Central memory CD8-positive, alpha-beta T cell (primary cell): ENCODE measurements around the gene FBN3.

ENCODE experiments used
- ATAC-seq: fragments of 150-1000 bp; cut with Tn5 transposase; replicated peaks from 2 replicates; pipeline ENCODE4 v1.10.0; 2022; ENCODE audit warnings: mild to moderate bottlenecking, moderate FRiP score, moderate number of reproducible peaks; ENCODE audit not compliant: poor library complexity, severe bottlenecking; ENCODE audit errors: extremely low read depth
- DNase-seq, 2 donors: peaks; one replicate each; pipeline ENCODE4 v3.0.0; 2021; ENCODE audit warnings: low spot score in 2 of 2
- H3K27ac Mint-ChIP-seq: one replicate; pipeline ENCODE4 v1.8.0; 2022; ENCODE audit warnings: low read depth, mild to moderate bottlenecking, moderate library complexity, mixed read lengths
- H3K27me3 Mint-ChIP-seq: one replicate; pipeline ENCODE4 v1.8.0; 2022; ENCODE audit warnings: mixed read lengths
- H3K36me3 Mint-ChIP-seq: one replicate; pipeline ENCODE4 v1.8.0; 2022; ENCODE audit warnings: mild to moderate bottlenecking, moderate library complexity, mixed read lengths; ENCODE audit not compliant: insufficient read depth
- H3K4me1 Mint-ChIP-seq: one replicate; pipeline ENCODE4 v1.8.0; 2022; ENCODE audit warnings: mixed read lengths
- H3K4me3 Mint-ChIP-seq: one replicate; pipeline ENCODE4 v1.8.0; 2022; ENCODE audit warnings: mild to moderate bottlenecking, moderate library complexity, mixed read lengths
- H3K9me3 Mint-ChIP-seq: one replicate; pipeline ENCODE4 v1.8.0; 2022; ENCODE audit warnings: mixed read lengths

FBN3 gene

GRCh38 chr19:8089664-8090601 is 59.5 kb downstream of the FBN3 start:
- H3K27ac Mint-ChIP-seq: no peak overlapping the region
- H3K4me1 Mint-ChIP-seq: no peaks in the 10 kb centered on the region

GRCh38 chr19:8088752-8089663 is 60.4 kb downstream of the FBN3 start:
- H3K4me1 Mint-ChIP-seq: no peaks in the 10 kb centered on the region
- H3K27ac Mint-ChIP-seq: no peak overlapping the region
- peaks cover 3% of the 10 kb centered on the region for H3K27me3 Mint-ChIP-seq
- ATAC-seq: no peak
- H3K36me3 Mint-ChIP-seq: peaks cover 1% of the 10 kb centered on the region
- H3K9me3 Mint-ChIP-seq: no peaks in the 10 kb centered on the region
- no peak for DNase-seq
- H3K4me3 Mint-ChIP-seq: no peak overlapping the region

More at GRCh38 chr19:8089664-8090601, 59.5 kb downstream of the FBN3 start:
- Mint-ChIP-seq H3K9me3 (peaks cover 5% of the 10 kb centered on the region), H3K27me3 (no peaks in the 10 kb centered on the region), H3K4me3 (no peak overlapping the region), H3K36me3 (no peaks in the 10 kb centered on the region)
- DNase-seq (no peak), ATAC-seq (no peak)

GRCh38 chr19:8087876-8088275 is 61.5 kb downstream of the FBN3 start:
- no peak for ATAC-seq
- Mint-ChIP-seq H3K27ac (no peak overlapping the region), H3K27me3 (peaks cover 14% of the 10 kb centered on the region)

GRCh38 chr19:8086849-8087248 is 62.5 kb downstream of the FBN3 start:
- H3K9me3 Mint-ChIP-seq: no peaks in the 10 kb centered on the region
- no peak for ATAC-seq
- no peak overlapping the region for H3K4me3 Mint-ChIP-seq
- no peak for DNase-seq
- H3K36me3 Mint-ChIP-seq: peaks cover 2% of the 10 kb centered on the region
- peaks cover 18% of the 10 kb centered on the region for H3K27me3 Mint-ChIP-seq
- no peaks in the 10 kb centered on the region for H3K4me1 Mint-ChIP-seq
- H3K27ac Mint-ChIP-seq: no peak overlapping the region

More at GRCh38 chr19:8087876-8088275, 61.5 kb downstream of the FBN3 start:
- peaks cover 2% of the 10 kb centered on the region for H3K36me3 Mint-ChIP-seq
- no peaks in the 10 kb centered on the region for H3K9me3 Mint-ChIP-seq
- no peaks in the 10 kb centered on the region for H3K4me1 Mint-ChIP-seq
- DNase-seq: no peak
- no peak overlapping the region for H3K4me3 Mint-ChIP-seq

GRCh38 chr19:8085598-8086408 is 63.6 kb downstream of the FBN3 start:
- H3K36me3 Mint-ChIP-seq: peaks cover 2% of the 10 kb centered on the region
- ATAC-seq (no peak), DNase-seq (no peak)
- no peaks in the 10 kb centered on the region for H3K9me3 Mint-ChIP-seq
- H3K4me3 Mint-ChIP-seq: no peak overlapping the region
- H3K27ac Mint-ChIP-seq: no peak overlapping the region
- H3K27me3 Mint-ChIP-seq: peaks cover 18% of the 10 kb centered on the region
- H3K4me1 Mint-ChIP-seq: no peaks in the 10 kb centered on the region

- Mint-ChIP-seq H3K27ac (no peak overlapping the region), H3K27me3 (peaks cover 24% of the 10 kb centered on the region), H3K36me3 (peaks cover 2% of the 10 kb centered on the region), H3K4me3 (no peak overlapping the region), H3K4me1 (no peaks in the 10 kb centered on the region), H3K9me3 (no peaks in the 10 kb centered on the region)
- ATAC-seq: no peak
- DNase-seq: no peak
Observed at GRCh38 chr19:8084152-8084551, 65.2 kb downstream of the FBN3 start.

- Mint-ChIP-seq H3K27me3 (peaks cover 24% of the 10 kb centered on the region), H3K9me3 (no peaks in the 10 kb centered on the region), H3K4me1 (no peaks in the 10 kb centered on the region), H3K36me3 (peaks cover 2% of the 10 kb centered on the region), H3K27ac (no peak overlapping the region), H3K4me3 (no peak overlapping the region)
- no peak for DNase-seq
- ATAC-seq: no peak
Observed at GRCh38 chr19:8083141-8083540, 66.3 kb downstream of the FBN3 start.

- DNase-seq (no peak), ATAC-seq (no peak)
- no peaks in the 10 kb centered on the region for H3K9me3 Mint-ChIP-seq
- peaks cover 24% of the 10 kb centered on the region for H3K27me3 Mint-ChIP-seq
- no peak overlapping the region for H3K27ac Mint-ChIP-seq
- peaks cover 2% of the 10 kb centered on the region for H3K36me3 Mint-ChIP-seq
- H3K4me3 Mint-ChIP-seq: no peak overlapping the region
- H3K4me1 Mint-ChIP-seq: no peaks in the 10 kb centered on the region
Observed at GRCh38 chr19:8081569-8082550, 67.5 kb downstream of the FBN3 start.

- Mint-ChIP-seq H3K4me1 (no peaks in the 10 kb centered on the region), H3K36me3 (peaks cover 2% of the 10 kb centered on the region)
- ATAC-seq: no peak
Observed at GRCh38 chr19:8080832-8081231, 68.6 kb downstream of the FBN3 start.

GRCh38 chr19:8079988-8080387 is 69.4 kb downstream of the FBN3 start:
- H3K9me3 Mint-ChIP-seq: no peaks in the 10 kb centered on the region
- H3K27ac Mint-ChIP-seq: no peak overlapping the region
- H3K4me1 Mint-ChIP-seq: no peaks in the 10 kb centered on the region
- H3K4me3 Mint-ChIP-seq: no peak overlapping the region
- ATAC-seq (no peak), DNase-seq (no peak)
- H3K36me3 Mint-ChIP-seq: peaks cover 2% of the 10 kb centered on the region
- peaks cover 24% of the 10 kb centered on the region for H3K27me3 Mint-ChIP-seq

More at GRCh38 chr19:8080832-8081231, 68.6 kb downstream of the FBN3 start:
- peaks cover 24% of the 10 kb centered on the region for H3K27me3 Mint-ChIP-seq
- H3K4me3 Mint-ChIP-seq: no peak overlapping the region
- DNase-seq: no peak
- H3K27ac Mint-ChIP-seq: no peak overlapping the region
- H3K9me3 Mint-ChIP-seq: no peaks in the 10 kb centered on the region
